GM18861 (cell line): ENCODE measurements around the gene SLMAP.

Experiments
- ATAC-seq: cut with Tn5 transposase; IDR thresholded peaks from one replicate; pipeline ENCODE4 v1.9.1; 2021; ENCODE audit not compliant: unreplicated experiment

The SLMAP gene

GRCh38 chr3:57958642-57959422, 202.7 kb downstream of the SLMAP start:
- no peak for ATAC-seq

- ATAC-seq: no peak
Observed at GRCh38 chr3:57959423-57960173, 203.5 kb downstream of the SLMAP start.

GRCh38 chr3:57960174-57960505, 204.0 kb downstream of the SLMAP start:
- ATAC-seq: no peak

GRCh38 chr3:57961177-57961827, 205.2 kb downstream of the SLMAP start:
- ATAC-seq: no peak

- no peak for ATAC-seq
Observed at GRCh38 chr3:57961828-57962447, 205.8 kb downstream of the SLMAP start.

GRCh38 chr3:57962448-57962834, 206.3 kb downstream of the SLMAP start:
- ATAC-seq: no peak

GRCh38 chr3:57963811-57964346, 207.8 kb downstream of the SLMAP start:
- no peak for ATAC-seq

GRCh38 chr3:57966829-57967228, 210.7 kb downstream of the SLMAP start:
- no peak for ATAC-seq

- ATAC-seq: no peak
Observed at GRCh38 chr3:57967590-57967989, 211.5 kb downstream of the SLMAP start.

GRCh38 chr3:57968501-57968900, 212.4 kb downstream of the SLMAP start:
- ATAC-seq: no peak

GRCh38 chr3:57971975-57972374, 215.9 kb downstream of the SLMAP start:
- no peak for ATAC-seq

GRCh38 chr3:57972531-57973111, 216.5 kb downstream of the SLMAP start:
- no peak for ATAC-seq

- no peak for ATAC-seq
Observed at GRCh38 chr3:57973715-57974477, 217.8 kb downstream of the SLMAP start.

GRCh38 chr3:57974796-57975388, 218.8 kb downstream of the SLMAP start:
- ATAC-seq: no peak

GRCh38 chr3:57977818-57978235, 221.7 kb downstream of the SLMAP start:
- ATAC-seq: no peak

GRCh38 chr3:57978316-57978715, 222.2 kb downstream of the SLMAP start:
- no peak for ATAC-seq
